GM12891 (cell line): ENCODE results near the gene STX16.

ENCODE experiments used
- POLR2A ChIP-seq: IDR thresholded peaks from 2 replicates; pipeline ENCODE4 v1.6.1; 2011; ENCODE audit warnings: low read depth, low read length, control low read depth
- POLR2AphosphoS5 ChIP-seq: IDR thresholded peaks from 2 replicates; pipeline ENCODE4 v1.6.1; 2011; ENCODE audit warnings: low read depth, low read length, control low read depth
- POU2F2 ChIP-seq: IDR thresholded peaks from 2 replicates; pipeline ENCODE4 v1.6.1; 2011; ENCODE audit warnings: low read depth, mild to moderate bottlenecking, control low read depth, low read length, moderate library complexity
- TAF1 ChIP-seq: IDR thresholded peaks from 2 replicates; pipeline ENCODE4 v1.6.1; 2011; ENCODE audit warnings: low read depth, low read length, control low read depth

GRCh38 chr20:58650181-58650775 lies 805 bp upstream of the STX16 start:
- TF ChIP-seq TAF1 (no peak), POLR2AphosphoS5 (no peak), POLR2A (no peak), POU2F2 (no peak)
